CD4-positive, CD25-positive, alpha-beta regulatory T cell (primary cell): ENCODE measurements around the gene DYRK1A. TPM values are rescaled to one million over a fixed set of nuclear protein-coding genes. Genes with fewer than 3 reads are reported as not detected.
"Not testable (repeated sequence)": the region's sequence is repeated elsewhere in the genome, so short reads cannot be mapped to it uniquely, and the experiment has no call there.

ENCODE experiments used
- ATAC-seq, 2 donors: fragments of 150-1000 bp; cut with Tn5 transposase; one replicate each; pipeline ENCODE4 v1.10.0; 2021; ENCODE audit warnings: low read depth in 2 of 2, moderate number of reproducible peaks in 2 of 2, moderate library complexity in 1 of 2
- DNase-seq, 3 donors: peaks; one replicate each; pipeline versions ENCODE4 v3.0.0 to v3.0.0-alpha.2; 2012 to 2022; ENCODE audit warnings: mixed read lengths in 1 of 3
- H3K27ac ChIP-seq: one replicate; pipeline ENCODE4 v1.7.0; 2013; ENCODE audit warnings: mild to moderate bottlenecking, low read length; ENCODE audit not compliant: insufficient read depth, poor library complexity, severe bottlenecking
- H3K27me3 ChIP-seq: one replicate; pipeline ENCODE4 v1.7.0; 2013; ENCODE audit warnings: low read length; ENCODE audit not compliant: control insufficient read depth, insufficient read depth
- H3K36me3 ChIP-seq: one replicate; pipeline ENCODE4 v1.7.0; 2013; ENCODE audit warnings: mild to moderate bottlenecking, low read length, moderate library complexity; ENCODE audit not compliant: control insufficient read depth, insufficient read depth
- H3K4me1 ChIP-seq: 2 replicates; pipeline ENCODE4 v1.7.0; 2013; ENCODE audit warnings: mild to moderate bottlenecking, low read length; ENCODE audit not compliant: insufficient read depth, control insufficient read depth, poor library complexity, severe bottlenecking
- H3K4me3 ChIP-seq: one replicate; pipeline ENCODE4 v1.7.0; 2013; ENCODE audit warnings: low read depth, mild to moderate bottlenecking, low read length, moderate library complexity
- H3K9me3 ChIP-seq, 2 experiments: 1 replicate in 1 of 2; 2 replicates in 1 of 2; pipeline ENCODE4 v1.7.0; 2013; ENCODE audit warnings: low read length in 2 of 2, mild to moderate bottlenecking in 1 of 2, moderate library complexity in 1 of 2; ENCODE audit not compliant: control insufficient read depth in 2 of 2
- H3K27ac Mint-ChIP-seq, 3 donors: one replicate each; pipeline ENCODE4 v1.8.0; 2020 to 2022; ENCODE audit warnings: mild to moderate bottlenecking in 3 of 3, mixed read lengths in 3 of 3, moderate library complexity in 2 of 3
- H3K27me3 Mint-ChIP-seq: one replicate; pipeline ENCODE4 v1.8.0; 2022; ENCODE audit warnings: mild to moderate bottlenecking, mixed read lengths
- H3K36me3 Mint-ChIP-seq: one replicate; pipeline ENCODE4 v1.8.0; 2020; ENCODE audit warnings: mixed read lengths
- H3K4me1 Mint-ChIP-seq, 4 donors: one replicate each; pipeline ENCODE4 v1.8.0; 2020 to 2022; ENCODE audit warnings: mixed read lengths in 4 of 4, mild to moderate bottlenecking in 1 of 4
- H3K4me3 Mint-ChIP-seq, 4 donors: one replicate each; pipeline ENCODE4 v1.8.0; 2020 to 2022; ENCODE audit warnings: mild to moderate bottlenecking in 4 of 4, mixed read lengths in 4 of 4, moderate library complexity in 3 of 4
- H3K9me3 Mint-ChIP-seq, 7 donors: one replicate each; pipeline ENCODE4 v1.8.0; 2020 to 2022; ENCODE audit warnings: mixed read lengths in 7 of 7, mild to moderate bottlenecking in 3 of 7, moderate library complexity in 2 of 7
- polyA plus RNA-seq, 4 donors: library from polyadenylated mRNA; unstranded; fragments of 300-500 nt; fragmentation: Illumina TruSeq; gene quantifications; one replicate each; pipeline ENCODE4 v1.2.3, GENCODE V29; 2021
- total RNA-seq: library from RNA; stranded (reverse); gene quantifications from one replicate; pipeline ENCODE4 v1.2.3, GENCODE V29; 2022

The DYRK1A gene
- 143 TPM for total RNA-seq
- polyA plus RNA-seq = 1 to 10 TPM; 2.6 to 6.6 (median 5.6) TPM

- no peaks in the 10 kb centered on the region for H3K36me3 ChIP-seq
- Mint-ChIP-seq H3K4me3 (peak within 1 kb of the TSS; percentile 95 to 100 (median 100)), H3K36me3 (peaks cover 5% of the 10 kb centered on the region), H3K27ac (peak within 1 kb of the TSS; percentile 99 to 100 (median 99)), H3K4me1 (peaks cover 31 to 60% (median 38%) of the 10 kb centered on the region in 4 donors), H3K27me3 (peaks cover 17% of the 10 kb centered on the region), H3K9me3 (no peaks in the 10 kb centered on the region)
- H3K9me3 ChIP-seq = no peaks in the 10 kb centered on the region
- DNase-seq = peak; percentile 98 to 99 (median 99)
- peak; percentile 87 for ATAC-seq
- H3K4me3 ChIP-seq = peak within 1 kb of the TSS; percentile 82
- H3K27me3 ChIP-seq = no peaks in the 10 kb centered on the region
- H3K27ac ChIP-seq = peak within 1 kb of the TSS; percentile 99
- peaks cover 46% of the 10 kb centered on the region for H3K4me1 ChIP-seq
These were observed at the start of gene DYRK1A for GRCh38 chr21:37366482-37367316. TSS of gene DYRK1A (plus strand) at chr21:37366773. CDS start at chr21:37420375, 53,602 bp downstream.

- H3K4me1 Mint-ChIP-seq = no peaks in the 10 kb centered on the region
- Histone ChIP-seq H3K4me1 (no peaks in the 10 kb centered on the region), H3K9me3 (peaks cover 5 to 8% of the 10 kb centered on the region in 2 experiments), H3K4me3 (no peak overlapping the region), H3K27ac (no peak overlapping the region), H3K27me3 (no peaks in the 10 kb centered on the region), H3K36me3 (no peaks in the 10 kb centered on the region)
- no peak overlapping the region for H3K4me3 Mint-ChIP-seq
- ATAC-seq (no peak), DNase-seq (no peak)
- peaks cover 26% of the 10 kb centered on the region for H3K27me3 Mint-ChIP-seq
- H3K36me3 Mint-ChIP-seq = no peaks in the 10 kb centered on the region
- H3K27ac Mint-ChIP-seq = no peak overlapping the region
- H3K9me3 Mint-ChIP-seq = peaks cover 0 to 15% (median 5%) of the 10 kb centered on the region in 7 donors
These were observed 47.0 kb upstream of the DYRK1A start for GRCh38 chr21:37319551-37319950.

- DNase-seq = no peak
- no peaks in the 10 kb centered on the region for H3K36me3 ChIP-seq
- H3K27me3 ChIP-seq = no peaks in the 10 kb centered on the region
- H3K4me3 ChIP-seq = no peak overlapping the region
- no peak for ATAC-seq
- Mint-ChIP-seq H3K27me3 (peaks cover 44% of the 10 kb centered on the region), H3K36me3 (no peaks in the 10 kb centered on the region), H3K4me1 (no peaks in the 10 kb centered on the region), H3K9me3 (peaks cover 0 to 7% (median 3%) of the 10 kb centered on the region in 7 donors), H3K4me3 (no peak overlapping the region), H3K27ac (no peak overlapping the region)
- H3K9me3 ChIP-seq = peaks cover 3 to 7% of the 10 kb centered on the region in 2 experiments
- no peaks in the 10 kb centered on the region for H3K4me1 ChIP-seq
- no peak overlapping the region for H3K27ac ChIP-seq
These were observed 44.5 kb upstream of the DYRK1A start for GRCh38 chr21:37322084-37322483.

- Histone ChIP-seq H3K4me3 (no peak overlapping the region), H3K27me3 (no peaks in the 10 kb centered on the region), H3K36me3 (no peaks in the 10 kb centered on the region), H3K4me1 (no peaks in the 10 kb centered on the region), H3K9me3 (no peaks in the 10 kb centered on the region), H3K27ac (no peak overlapping the region)
- no peaks in the 10 kb centered on the region for H3K36me3 Mint-ChIP-seq
- H3K27me3 Mint-ChIP-seq = peaks cover 31% of the 10 kb centered on the region
- H3K27ac Mint-ChIP-seq = no peak overlapping the region
- no peak for DNase-seq
- H3K9me3 Mint-ChIP-seq = peaks cover 0 to 3% (median 1%) of the 10 kb centered on the region in 7 donors
- H3K4me1 Mint-ChIP-seq = no peaks in the 10 kb centered on the region
- H3K4me3 Mint-ChIP-seq = no peak overlapping the region
- ATAC-seq = no peak
These were observed 42.0 kb upstream of the DYRK1A start for GRCh38 chr21:37324558-37324957.

GRCh38 chr21:37328147-37328546, 38.4 kb upstream of the DYRK1A start:
- DNase-seq, H3K27ac ChIP-seq, H3K27ac Mint-ChIP-seq, H3K4me1 Mint-ChIP-seq, ATAC-seq, H3K4me3 ChIP-seq, H3K4me3 Mint-ChIP-seq, H3K4me1 ChIP-seq, H3K9me3 Mint-ChIP-seq, H3K36me3 ChIP-seq, H3K9me3 ChIP-seq, H3K27me3 ChIP-seq, H3K36me3 Mint-ChIP-seq: not testable (repeated sequence)
- peaks cover 28% of the 10 kb centered on the region for H3K27me3 Mint-ChIP-seq

GRCh38 chr21:37331411-37331810, 35.2 kb upstream of the DYRK1A start:
- H3K4me1 Mint-ChIP-seq = peaks cover 0 to 2% (median 0%) of the 10 kb centered on the region in 4 donors
- no peak overlapping the region for H3K27ac ChIP-seq
- DNase-seq (no peak), ATAC-seq (no peak)
- no peaks in the 10 kb centered on the region for H3K9me3 ChIP-seq
- no peaks in the 10 kb centered on the region for H3K27me3 ChIP-seq
- H3K4me1 ChIP-seq = no peaks in the 10 kb centered on the region
- H3K27ac Mint-ChIP-seq = no peak overlapping the region
- H3K9me3 Mint-ChIP-seq = no peaks in the 10 kb centered on the region
- H3K36me3 Mint-ChIP-seq = no peaks in the 10 kb centered on the region
- H3K4me3 Mint-ChIP-seq = no peak overlapping the region
- H3K27me3 Mint-ChIP-seq = peaks cover 28% of the 10 kb centered on the region
- no peaks in the 10 kb centered on the region for H3K36me3 ChIP-seq
- H3K4me3 ChIP-seq = no peak overlapping the region

- no peaks in the 10 kb centered on the region for H3K36me3 Mint-ChIP-seq
- Histone ChIP-seq H3K9me3 (no peaks in the 10 kb centered on the region), H3K4me3 (no peak overlapping the region), H3K36me3 (no peaks in the 10 kb centered on the region), H3K27ac (no peak overlapping the region), H3K27me3 (no peaks in the 10 kb centered on the region), H3K4me1 (no peaks in the 10 kb centered on the region)
- H3K27me3 Mint-ChIP-seq = peaks cover 17% of the 10 kb centered on the region
- H3K27ac Mint-ChIP-seq = no peak overlapping the region
- DNase-seq = no peak
- peaks cover 0 to 2% (median 0%) of the 10 kb centered on the region in 7 donors for H3K9me3 Mint-ChIP-seq
- ATAC-seq = no peak
- H3K4me3 Mint-ChIP-seq = no peak overlapping the region
- peaks cover 0 to 2% (median 0%) of the 10 kb centered on the region in 4 donors for H3K4me1 Mint-ChIP-seq
These were observed 31.5 kb upstream of the DYRK1A start for GRCh38 chr21:37335053-37335452.

- peaks cover 0 to 2% (median under 1%) of the 10 kb centered on the region in 7 donors for H3K9me3 Mint-ChIP-seq
- Histone ChIP-seq H3K4me1 (no peaks in the 10 kb centered on the region), H3K36me3 (no peaks in the 10 kb centered on the region), H3K27ac (no peak overlapping the region), H3K4me3 (no peak overlapping the region), H3K9me3 (no peaks in the 10 kb centered on the region), H3K27me3 (no peaks in the 10 kb centered on the region)
- no peaks in the 10 kb centered on the region for H3K36me3 Mint-ChIP-seq
- peaks cover 25% of the 10 kb centered on the region for H3K27me3 Mint-ChIP-seq
- H3K4me1 Mint-ChIP-seq = peaks cover 0 to 2% (median 0%) of the 10 kb centered on the region in 4 donors
- no peak overlapping the region for H3K27ac Mint-ChIP-seq
- no peak for ATAC-seq
- no peak for DNase-seq
- H3K4me3 Mint-ChIP-seq = no peak overlapping the region
These were observed 29.4 kb upstream of the DYRK1A start for GRCh38 chr21:37337179-37337578.
